Fibroblast of pulmonary artery (primary cell): ENCODE data around the gene PANK4.
A peak's percentile ranks its signal among the peaks of the same experiment; 100 is the strongest.
"Not testable (repeated sequence)": the region's sequence is repeated elsewhere in the genome, so short reads cannot be mapped to it uniquely, and the experiment has no call there.

ENCODE experiments used
- DNase-seq: peaks from one replicate; pipeline ENCODE4 v3.0.0-alpha.2; 2010; ENCODE audit warnings: low read depth
- H3K4me3 ChIP-seq: replicated peaks from 2 replicates; pipeline ENCODE4 v1.5.1; 2011; ENCODE audit warnings: low read depth, mild to moderate bottlenecking, control low read depth, low read length, moderate library complexity
- CTCF ChIP-seq: IDR thresholded peaks from 2 replicates; pipeline ENCODE4 v1.5.1; 2011; ENCODE audit warnings: mild to moderate bottlenecking, control low read depth, low read length, inconsistent platforms; ENCODE audit errors: missing control alignments

PANK4 gene

GRCh38 chr1:2460996-2461751 is 65.2 kb downstream of the PANK4 start:
- no peak for TF ChIP-seq CTCF
- no peak for DNase-seq
- no peak overlapping the region for H3K4me3 ChIP-seq

- H3K4me3 ChIP-seq, result no peak overlapping the region
- no peak for DNase-seq
- TF ChIP-seq CTCF, result no peak
Observed at GRCh38 chr1:2460203-2460602, 66.2 kb downstream of the PANK4 start.

GRCh38 chr1:2459757-2460156 is 66.6 kb downstream of the PANK4 start:
- peak; percentile 53 for DNase-seq

GRCh38 chr1:2459102-2459753 is 67.2 kb downstream of the PANK4 start:
- not testable (repeated sequence) for DNase-seq, H3K4me3 ChIP-seq

More at GRCh38 chr1:2459757-2460156, 66.6 kb downstream of the PANK4 start:
- peak; percentile 28 for TF ChIP-seq CTCF
- H3K4me3 ChIP-seq, result no peak overlapping the region

- no peak for TF ChIP-seq CTCF
- no peak overlapping the region for H3K4me3 ChIP-seq
- no peak for DNase-seq
Observed at GRCh38 chr1:2458687-2459086, 67.7 kb downstream of the PANK4 start.
